ENCODE measurements around the gene TBCCD1. TPM values are rescaled to one million over a fixed set of nuclear protein-coding genes. Genes with fewer than 3 reads are reported as not detected.
A peak's percentile ranks its signal among the peaks of the same experiment; 100 is the strongest.

The TBCCD1 gene
- total RNA-seq, 1 experiment from 2014 or later, result 16.2 TPM

- Histone ChIP-seq H3F3A (ENCODE audit: insufficient read depth, low read depth) (peaks cover 14% of the 10 kb centered on the region; the same call in 1 of the 2 replicates), H4K20me1 (ENCODE audit: insufficient read depth) (no peaks in the 10 kb centered on the region), H3K4me1 (replicated peaks; ENCODE audit: insufficient read depth) (peaks cover 24% of the 10 kb centered on the region), H2AFZ (peak overlapping the region; percentile 22; the same call in 1 of the 2 replicates), H3K9me3 (ENCODE audit: insufficient read depth, low read depth) (no peaks in the 10 kb centered on the region), H3K9me2 (ENCODE audit: insufficient read depth) (no peaks in the 10 kb centered on the region), H3K79me2 (ENCODE audit: low read depth) (no peaks in the 10 kb centered on the region), H3K27me3 (ENCODE audit: insufficient read depth, low read depth) (no peaks in the 10 kb centered on the region), H3K4me2 (peak overlapping the region; percentile 47), H3K36me3 (ENCODE audit: low read depth) (no peaks in the 10 kb centered on the region), H3K4me3 (no peak overlapping the region), H3K27ac (peak overlapping the region; percentile 48)
- no peak for TF ChIP-seq EZH2 (IDR thresholded peaks at IDR 0.05; ENCODE audit: low read depth)
- TF ChIP-seq CTCF (conservative IDR thresholded peaks at IDR 0.05), result no peak
- CTCF ChIA-PET, result interaction anchor here (0.5 to 1.8 kb wide), 9 partner anchors 12 to 590 kb away, joined by 3 to 12 read pairs (median 7); no protein-coding TSS in a partner anchor
- POLR2A ChIA-PET (ENCODE audit: unreplicated experiment), result interaction anchor here (0.6 to 1.4 kb wide), 6 partner anchors 20 to 686 kb away, joined by 6 to 17 read pairs (median 8); partner anchors contain the start of gene DNAJB11
- peak; percentile 72 to 79 for DNase-seq
- intact Hi-C loops (cut with micrococcal nuclease; ENCODE audit: unreplicated experiment), result no loop called here
- TSS peak; percentile 99 for BruUV-seq (replicated peaks)
These were observed 29.6 kb upstream of the TBCCD1 start for GRCh38 chr3:186596568-186597287.

GRCh38 chr3:186594591-186595113 is 27.5 kb upstream of the TBCCD1 start:
- CTCF ChIA-PET, result no interaction called here

GRCh38 chr3:186593862-186594261 is 26.7 kb upstream of the TBCCD1 start:
- no peaks in the 10 kb centered on the region for H4K20me1 ChIP-seq (ENCODE audit: insufficient read depth)
- TF ChIP-seq CTCF (conservative IDR thresholded peaks at IDR 0.05), result no peak
- no peak for TF ChIP-seq EZH2 (IDR thresholded peaks at IDR 0.05; ENCODE audit: low read depth)
- CTCF ChIA-PET, result interaction anchor here (0.6 kb wide), 1 partner anchor 20 kb away, joined by 3 read pairs; no protein-coding TSS in a partner anchor
- H3K4me2 ChIP-seq, result no peak overlapping the region
- no peak overlapping the region for H3K4me3 ChIP-seq
- H3F3A ChIP-seq (ENCODE audit: insufficient read depth, low read depth), result peaks cover 31% of the 10 kb centered on the region
- no peak overlapping the region for H3K27ac ChIP-seq
- DNase-seq, result no peak
- intact Hi-C loops (cut with micrococcal nuclease; ENCODE audit: unreplicated experiment), result no loop called here
- peaks cover 38% of the 10 kb centered on the region for H3K4me1 ChIP-seq (replicated peaks; ENCODE audit: insufficient read depth)
- no peak overlapping the region for H2AFZ ChIP-seq
- no peaks in the 10 kb centered on the region for H3K9me3 ChIP-seq (ENCODE audit: insufficient read depth, low read depth)
- BruUV-seq (replicated peaks), result no TSS peak
- H3K27me3 ChIP-seq (ENCODE audit: insufficient read depth, low read depth), result no peaks in the 10 kb centered on the region
- H3K9me2 ChIP-seq (ENCODE audit: insufficient read depth), result no peaks in the 10 kb centered on the region
- POLR2A ChIA-PET (ENCODE audit: unreplicated experiment), result no interaction called here
- H3K79me2 ChIP-seq (ENCODE audit: low read depth), result no peaks in the 10 kb centered on the region
- no peaks in the 10 kb centered on the region for H3K36me3 ChIP-seq (ENCODE audit: low read depth)

More at GRCh38 chr3:186594591-186595113, 27.5 kb upstream of the TBCCD1 start:
- Histone ChIP-seq H3K4me2 (no peak overlapping the region), H3K4me1 (replicated peaks; ENCODE audit: insufficient read depth) (peaks cover 38% of the 10 kb centered on the region), H3F3A (ENCODE audit: insufficient read depth, low read depth) (peaks cover 29% of the 10 kb centered on the region), H4K20me1 (ENCODE audit: insufficient read depth) (no peaks in the 10 kb centered on the region), H3K79me2 (ENCODE audit: low read depth) (no peaks in the 10 kb centered on the region), H3K27ac (no peak overlapping the region), H3K9me3 (ENCODE audit: insufficient read depth, low read depth) (no peaks in the 10 kb centered on the region), H3K27me3 (ENCODE audit: insufficient read depth, low read depth) (no peaks in the 10 kb centered on the region), H2AFZ (no peak overlapping the region), H3K36me3 (ENCODE audit: low read depth) (no peaks in the 10 kb centered on the region), H3K4me3 (no peak overlapping the region), H3K9me2 (ENCODE audit: insufficient read depth) (no peaks in the 10 kb centered on the region)
- no peak for DNase-seq
- intact Hi-C loops (cut with micrococcal nuclease; ENCODE audit: unreplicated experiment), result no loop called here
- POLR2A ChIA-PET (ENCODE audit: unreplicated experiment), result no interaction called here
- no TSS peak for BruUV-seq (replicated peaks)
- no peak for TF ChIP-seq CTCF (conservative IDR thresholded peaks at IDR 0.05)
- no peak for TF ChIP-seq EZH2 (IDR thresholded peaks at IDR 0.05; ENCODE audit: low read depth)
